ENCODE results near the gene FAM181A. TPM values are rescaled to one million over a fixed set of nuclear protein-coding genes. Genes with fewer than 3 reads are reported as not detected.

Gene FAM181A
- polyA plus RNA-seq, 1 donor (not counting 4 experiments of a cell fraction or from before 2014, with no cell fraction given) = 0.04 TPM

GRCh38 chr14:93892923-93893558 lies 34.1 kb upstream of the FAM181A start:
- Histone ChIP-seq H3K79me2 (ENCODE audit: control insufficient read depth, insufficient read depth, low read length) (no peaks in the 10 kb centered on the region), H3K36me3 (ENCODE audit: control insufficient read depth in 2 of 2, extremely low read depth in 1 of 2, insufficient read depth in 2 of 2, low read length in 2 of 2) (no peaks in the 10 kb centered on the region), H3K4me2 (ENCODE audit: control insufficient read depth, extremely low read depth, insufficient read depth, low read depth, low read length) (no peak overlapping the region), H3K9me3 (ENCODE audit: control insufficient read depth, low read depth, low read length) (no peaks in the 10 kb centered on the region), H3K27me3 (ENCODE audit: control insufficient read depth, extremely low read depth, insufficient read depth, low read length) (peaks cover 30% of the 10 kb centered on the region), H3K4me1 (ENCODE audit: control insufficient read depth, extremely low read depth, insufficient read depth, low read length) (no peaks in the 10 kb centered on the region), H2AFZ (ENCODE audit: control insufficient read depth, low read length) (no peak overlapping the region), H3K9ac (ENCODE audit: control insufficient read depth, extremely low read depth, insufficient read depth, low read length) (no peak overlapping the region), H3K4me3 (ENCODE audit: control insufficient read depth in 2 of 3, extremely low read depth in 1 of 3, insufficient read depth in 2 of 3, low read depth in 1 of 3, low read length in 3 of 3) (no peak overlapping the region), H3K9me1 (ENCODE audit: control insufficient read depth, extremely low read depth, insufficient read depth, low read length) (no peaks in the 10 kb centered on the region), H4K20me1 (ENCODE audit: control insufficient read depth, extremely low read depth, insufficient read depth, low read length) (no peaks in the 10 kb centered on the region), H3K27ac (ENCODE audit: control insufficient read depth, insufficient read depth, low read length) (no peak overlapping the region)
- TF ChIP-seq EZH2 (IDR thresholded peaks at IDR 0.05; ENCODE audit: low read length) (no peak), CTCF (optimal IDR thresholded peaks at IDR 0.05 in 1 of 3, IDR thresholded peaks at IDR 0.05 in 1 of 3, conservative IDR thresholded peaks at IDR 0.05 in 1 of 3; ENCODE audit: extremely low read depth in 1 of 3, insufficient read depth in 2 of 3, low read length in 3 of 3) (peak; percentile 83 to 97 (median 97))
- DNase-seq (ENCODE audit: low read depth, low spot score) = peak; percentile 9
- peak; percentile 23 for FAIRE-seq
- dilution Hi-C loops (cut with MboI; ENCODE audit: extremely low pct_ligation_motif_present, low sequenced_read_pairs) = no loop called here

- Histone ChIP-seq H3K27ac (ENCODE audit: control insufficient read depth, insufficient read depth, low read length) (no peak overlapping the region), H3K27me3 (ENCODE audit: control insufficient read depth, extremely low read depth, insufficient read depth, low read length) (peaks cover 24% of the 10 kb centered on the region), H3K4me2 (ENCODE audit: control insufficient read depth, extremely low read depth, insufficient read depth, low read depth, low read length) (no peak overlapping the region), H3K9ac (ENCODE audit: control insufficient read depth, extremely low read depth, insufficient read depth, low read length) (no peak overlapping the region), H4K20me1 (ENCODE audit: control insufficient read depth, extremely low read depth, insufficient read depth, low read length) (no peaks in the 10 kb centered on the region), H3K79me2 (ENCODE audit: control insufficient read depth, insufficient read depth, low read length) (no peaks in the 10 kb centered on the region), H3K9me3 (ENCODE audit: control insufficient read depth, low read depth, low read length) (no peaks in the 10 kb centered on the region), H3K9me1 (ENCODE audit: control insufficient read depth, extremely low read depth, insufficient read depth, low read length) (no peaks in the 10 kb centered on the region), H3K36me3 (ENCODE audit: control insufficient read depth in 2 of 2, extremely low read depth in 1 of 2, insufficient read depth in 2 of 2, low read length in 2 of 2) (no peaks in the 10 kb centered on the region), H3K4me1 (ENCODE audit: control insufficient read depth, extremely low read depth, insufficient read depth, low read length) (no peaks in the 10 kb centered on the region), H2AFZ (ENCODE audit: control insufficient read depth, low read length) (no peak overlapping the region), H3K4me3 (ENCODE audit: control insufficient read depth in 2 of 3, extremely low read depth in 1 of 3, insufficient read depth in 2 of 3, low read depth in 1 of 3, low read length in 3 of 3) (no peak overlapping the region)
- no peak for FAIRE-seq
- TF ChIP-seq EZH2 (IDR thresholded peaks at IDR 0.05; ENCODE audit: low read length) (no peak), CTCF (optimal IDR thresholded peaks at IDR 0.05 in 1 of 3, IDR thresholded peaks at IDR 0.05 in 1 of 3, conservative IDR thresholded peaks at IDR 0.05 in 1 of 3; ENCODE audit: extremely low read depth in 1 of 3, insufficient read depth in 2 of 3, low read length in 3 of 3) (no peak)
- dilution Hi-C loops (cut with MboI; ENCODE audit: extremely low pct_ligation_motif_present, low sequenced_read_pairs) = no loop called here
- DNase-seq (ENCODE audit: low read depth, low spot score) = no peak
These were observed 33.4 kb upstream of the FAM181A start for GRCh38 chr14:93893661-93894261.

Data from keratinocyte (primary cell).